ENCODE measurements around the gene DTHD1. TPM values are rescaled to one million over a fixed set of nuclear protein-coding genes. Genes with fewer than 3 reads are reported as not detected.
A peak's percentile ranks its signal among the peaks of the same experiment; 100 is the strongest.

Gene DTHD1
- total and polyA plus RNA-seq, 4 donors, result 1.5 to 33.4 (median 9.1) TPM

DNA sequence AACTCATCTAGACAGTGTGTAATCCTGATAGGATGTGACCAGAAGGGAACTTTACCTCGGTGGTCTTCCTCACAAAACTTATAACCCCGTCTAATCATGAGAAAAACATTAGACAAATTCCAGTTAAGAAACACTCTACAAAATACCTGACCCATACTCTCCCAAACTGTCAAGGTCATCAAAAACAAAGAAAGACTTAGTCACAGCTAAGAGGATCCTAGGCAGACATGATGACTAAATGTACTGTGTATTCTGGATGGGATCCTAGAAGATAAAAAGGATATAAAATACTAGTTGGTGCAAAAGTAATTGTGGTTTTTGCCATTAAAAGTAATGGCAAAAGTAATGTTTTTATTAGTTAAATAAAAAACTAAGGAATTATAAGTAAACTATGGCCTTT lies 81.6 kb downstream of the DTHD1 start:
- H3K36me3 ChIP-seq (ENCODE audit: control insufficient read depth in 4 of 4, insufficient read depth in 4 of 4, low read length in 4 of 4), result no peaks in the 10 kb centered on the region
- no peak overlapping the region for H3K9ac ChIP-seq (ENCODE audit: insufficient read depth in 1 of 2, low read length in 2 of 2)
- ATAC-seq (ENCODE audit: insufficient read depth, low FRiP score), result no peak
- H3K4me1 ChIP-seq (ENCODE audit: control insufficient read depth in 5 of 5, insufficient read depth in 5 of 5, low read length in 5 of 5), result no peaks in the 10 kb centered on the region
- WGBS, 2 donors, result 65 to 81% methylated on average over 2 of the region's 2 CpGs
- H3K4me3 ChIP-seq, result no peak overlapping the region
- H3K27ac ChIP-seq (ENCODE audit: low read depth in 1 of 2, low read length in 1 of 2), result no peak overlapping the region
- no peak for DNase-seq
- H3K9me3 ChIP-seq (ENCODE audit: control insufficient read depth in 4 of 4, insufficient read depth in 3 of 4, low read length in 3 of 4), result no peaks in the 10 kb centered on the region
- TF ChIP-seq, protein P1, sequence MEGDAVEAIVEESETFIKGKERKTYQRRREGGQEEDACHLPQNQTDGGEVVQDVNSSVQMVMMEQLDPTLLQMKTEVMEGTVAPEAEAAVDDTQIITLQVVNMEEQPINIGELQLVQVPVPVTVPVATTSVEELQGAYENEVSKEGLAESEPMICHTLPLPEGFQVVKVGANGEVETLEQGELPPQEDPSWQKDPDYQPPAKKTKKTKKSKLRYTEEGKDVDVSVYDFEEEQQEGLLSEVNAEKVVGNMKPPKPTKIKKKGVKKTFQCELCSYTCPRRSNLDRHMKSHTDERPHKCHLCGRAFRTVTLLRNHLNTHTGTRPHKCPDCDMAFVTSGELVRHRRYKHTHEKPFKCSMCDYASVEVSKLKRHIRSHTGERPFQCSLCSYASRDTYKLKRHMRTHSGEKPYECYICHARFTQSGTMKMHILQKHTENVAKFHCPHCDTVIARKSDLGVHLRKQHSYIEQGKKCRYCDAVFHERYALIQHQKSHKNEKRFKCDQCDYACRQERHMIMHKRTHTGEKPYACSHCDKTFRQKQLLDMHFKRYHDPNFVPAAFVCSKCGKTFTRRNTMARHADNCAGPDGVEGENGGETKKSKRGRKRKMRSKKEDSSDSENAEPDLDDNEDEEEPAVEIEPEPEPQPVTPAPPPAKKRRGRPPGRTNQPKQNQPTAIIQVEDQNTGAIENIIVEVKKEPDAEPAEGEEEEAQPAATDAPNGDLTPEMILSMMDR (IDR thresholded peaks at IDR 0.05; ENCODE audit: control extremely low read depth, extremely low read depth), result no peak
- H3K27me3 ChIP-seq (ENCODE audit: control insufficient read depth in 3 of 3, insufficient read depth in 3 of 3, low read length in 2 of 3), result no peaks in the 10 kb centered on the region

DNA sequence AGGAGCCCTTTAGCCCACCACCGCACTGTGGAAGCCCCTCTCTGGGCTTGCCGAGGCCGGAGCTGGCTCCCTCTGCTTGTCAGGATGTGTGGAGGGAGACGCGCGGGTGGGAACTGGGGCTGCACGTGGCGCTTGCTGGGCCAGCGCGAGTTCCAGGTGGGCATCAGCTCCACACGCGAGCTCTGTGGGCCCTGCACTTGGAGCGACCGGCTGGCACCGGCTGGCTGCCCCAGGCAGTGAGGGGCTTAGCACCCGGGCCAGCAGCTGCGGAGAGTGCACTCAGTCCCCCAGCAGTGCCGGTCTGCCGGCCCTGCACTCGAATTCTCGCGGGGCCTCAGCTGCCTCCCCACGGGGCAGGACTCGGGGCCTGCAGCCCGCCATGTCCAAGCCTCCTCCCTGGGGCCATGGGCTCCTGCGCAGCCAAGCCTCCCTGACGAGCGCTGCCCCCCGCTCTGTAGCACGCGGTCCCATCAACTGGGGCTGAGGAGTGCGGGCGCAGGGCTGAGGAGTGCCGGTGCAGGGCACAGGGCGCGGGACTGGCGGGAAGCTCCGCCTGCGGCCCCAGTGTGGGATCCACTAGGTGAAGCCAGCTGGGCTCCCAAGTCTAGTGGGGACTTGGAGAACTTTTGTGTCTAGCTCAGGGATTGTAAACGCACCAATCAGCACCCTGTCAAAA lies 93.6 kb downstream of the DTHD1 start:
- WGBS, 2 donors, result 94 to 96% methylated on average over 36 to 40 of the region's 40 CpGs
- ATAC-seq (ENCODE audit: insufficient read depth, low FRiP score) (no peak), DNase-seq (no peak)
- no peak overlapping the region for H3K27ac ChIP-seq (ENCODE audit: low read depth in 1 of 2, low read length in 1 of 2)
- H3K36me3 ChIP-seq (ENCODE audit: control insufficient read depth in 4 of 4, insufficient read depth in 4 of 4, low read length in 4 of 4), result no peaks in the 10 kb centered on the region
- H3K9ac ChIP-seq (ENCODE audit: insufficient read depth in 1 of 2, low read length in 2 of 2), result no peak overlapping the region
- no peak overlapping the region for H3K4me3 ChIP-seq
- no peaks in the 10 kb centered on the region for H3K27me3 ChIP-seq (ENCODE audit: control insufficient read depth in 3 of 3, insufficient read depth in 3 of 3, low read length in 2 of 3)
- H3K9me3 ChIP-seq (ENCODE audit: control insufficient read depth in 4 of 4, insufficient read depth in 3 of 4, low read length in 3 of 4), result peaks cover 0 to 7% (median under 1%) of the 10 kb centered on the region in 4 donors
- no peaks in the 10 kb centered on the region for H3K4me1 ChIP-seq (ENCODE audit: control insufficient read depth in 5 of 5, insufficient read depth in 5 of 5, low read length in 5 of 5)
- TF ChIP-seq, protein P1 (IDR thresholded peaks at IDR 0.05; ENCODE audit: control extremely low read depth, extremely low read depth), result no peak

DNA sequence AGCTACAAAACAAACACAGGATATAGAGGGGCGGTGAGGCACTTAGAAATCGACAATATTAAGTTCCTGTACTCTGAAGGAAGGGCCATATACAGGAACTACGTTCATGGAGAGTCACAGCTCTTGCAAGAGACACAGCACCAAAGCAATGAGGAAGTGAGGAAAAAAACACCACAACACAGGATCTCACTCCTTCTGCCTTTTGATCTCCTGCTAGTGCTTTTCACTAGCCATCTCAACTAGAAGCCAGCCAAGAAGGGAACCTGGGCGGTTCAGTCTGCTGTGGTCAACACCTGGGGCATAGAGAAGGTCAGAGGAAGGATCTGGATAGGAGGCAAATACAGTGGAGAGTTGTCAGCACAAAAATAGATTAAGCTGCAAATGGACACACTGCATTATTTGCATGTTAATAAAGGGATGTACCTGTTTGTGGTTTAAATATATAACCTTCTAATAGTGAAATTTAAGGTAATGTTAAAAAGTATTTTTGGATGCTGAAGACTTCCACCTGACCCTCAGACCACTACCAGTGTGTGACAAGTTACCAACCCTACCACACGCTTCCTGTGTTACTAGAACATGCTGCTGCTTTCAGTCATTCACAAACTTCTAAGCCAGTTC lies 104.6 kb downstream of the DTHD1 start:
- DNase-seq (peak in 1 of 3 donors; percentile 26), ATAC-seq (ENCODE audit: insufficient read depth, low FRiP score) (peak; percentile 72)
- no peak overlapping the region for H3K4me3 ChIP-seq
- TF ChIP-seq, protein P1 (IDR thresholded peaks at IDR 0.05; ENCODE audit: control extremely low read depth, extremely low read depth), result no peak
- H3K9me3 ChIP-seq (ENCODE audit: control insufficient read depth in 4 of 4, insufficient read depth in 3 of 4, low read length in 3 of 4), result no peaks in the 10 kb centered on the region
- H3K27ac ChIP-seq (ENCODE audit: low read depth in 1 of 2, low read length in 1 of 2), result no peak overlapping the region
- H3K27me3 ChIP-seq (ENCODE audit: control insufficient read depth in 3 of 3, insufficient read depth in 3 of 3, low read length in 2 of 3), result no peaks in the 10 kb centered on the region
- peaks cover 0 to 1% (median 0%) of the 10 kb centered on the region in 5 donors for H3K4me1 ChIP-seq (ENCODE audit: control insufficient read depth in 5 of 5, insufficient read depth in 5 of 5, low read length in 5 of 5)
- H3K36me3 ChIP-seq (ENCODE audit: control insufficient read depth in 4 of 4, insufficient read depth in 4 of 4, low read length in 4 of 4), result no peaks in the 10 kb centered on the region
- 22 to 36% methylated on average over 5 of the region's 5 CpGs for WGBS, 2 donors
- H3K9ac ChIP-seq (ENCODE audit: insufficient read depth in 1 of 2, low read length in 2 of 2), result no peak overlapping the region
